NCI-H2107 (cell line): ENCODE data around the gene CERS4.
"Not testable (repeated sequence)": the region's sequence is repeated elsewhere in the genome, so short reads cannot be mapped to it uniquely, and the experiment has no call there.

Experiments used
- DNase-seq: peaks from one replicate; lab custom pipeline; 2025; lab: John Stamatoyannopoulos, UW

The CERS4 gene

GRCh38 chr19:8209462-8210378 is 550 bp downstream of the CERS4 start:
- peak; percentile 71 for DNase-seq

- DNase-seq = no peak
These were observed 1.4 kb downstream of the CERS4 start for GRCh38 chr19:8210421-8211101.

- DNase-seq = no peak
These were observed 3.0 kb downstream of the CERS4 start for GRCh38 chr19:8212212-8212611.

GRCh38 chr19:8212916-8213315 is 3.7 kb downstream of the CERS4 start:
- DNase-seq = no peak

- no peak for DNase-seq
These were observed 4.9 kb downstream of the CERS4 start for GRCh38 chr19:8213827-8214672.

GRCh38 chr19:8214802-8215201 is 5.6 kb downstream of the CERS4 start:
- DNase-seq = no peak

- DNase-seq = no peak
These were observed 6.6 kb downstream of the CERS4 start for GRCh38 chr19:8215783-8216182.

- DNase-seq = no peak
These were observed 7.2 kb downstream of the CERS4 start for GRCh38 chr19:8216357-8216756.

- not testable (repeated sequence) for DNase-seq
These were observed 9.0 kb downstream of the CERS4 start for GRCh38 chr19:8218127-8218526.

- no peak for DNase-seq
These were observed 11.3 kb downstream of the CERS4 start for GRCh38 chr19:8220481-8220880.

- no peak for DNase-seq
These were observed 12.0 kb downstream of the CERS4 start for GRCh38 chr19:8221161-8221560.

GRCh38 chr19:8223442-8223841 is 14.3 kb downstream of the CERS4 start:
- DNase-seq = not testable (repeated sequence)

- DNase-seq = no peak
These were observed 15.4 kb downstream of the CERS4 start for GRCh38 chr19:8224394-8225145.

- DNase-seq = no peak
These were observed 22.0 kb downstream of the CERS4 start for GRCh38 chr19:8231073-8231604.

GRCh38 chr19:8233370-8233769 is 24.2 kb downstream of the CERS4 start:
- no peak for DNase-seq

GRCh38 chr19:8237026-8237425 is 27.9 kb downstream of the CERS4 start:
- DNase-seq = no peak

GRCh38 chr19:8238251-8238650 is 29.1 kb downstream of the CERS4 start:
- DNase-seq = no peak

GRCh38 chr19:8239528-8240273 is 30.5 kb downstream of the CERS4 start:
- no peak for DNase-seq

GRCh38 chr19:8240274-8241229 is 31.4 kb downstream of the CERS4 start:
- DNase-seq = peak; percentile 25
